SK-N-MC (cell line): Measurements from ENCODE around the gene REC8.

Experiments used
- DNase-seq: peaks from one replicate; pipeline ENCODE4 v3.0.0-alpha.2; 2011; ENCODE audit warnings: low read depth, low spot score
- H3K27ac ChIP-seq: fragments of 200-600 bp; sonication (generic); 2 replicates; pipeline ENCODE4 v1.5.1; 2016; ENCODE audit warnings: mixed run types
- H3K36me3 ChIP-seq: fragments of 200-600 bp; sonication (generic); 2 replicates; pipeline ENCODE4 v1.6.1; 2017; ENCODE audit warnings: antibody characterized with exemption, low read length, mixed read lengths; ENCODE audit not compliant: insufficient read depth
- H3K4me3 ChIP-seq: fragments of 200-600 bp; sonication (generic); 2 replicates; pipeline ENCODE4 v1.5.1; 2016
- H3K9ac ChIP-seq: fragments of 200-600 bp; sonication (generic); 2 replicates; pipeline ENCODE4 v1.8.0; 2017; ENCODE audit warnings: mixed run types, mixed read lengths; ENCODE audit not compliant: insufficient read length
- H3K9me3 ChIP-seq: fragments of 200-600 bp; sonication (generic); 2 replicates; pipeline ENCODE4 v1.6.1; 2017; ENCODE audit warnings: low read depth, mild to moderate bottlenecking, antibody characterized with exemption, low read length, moderate library complexity, mixed read lengths
- EZH2 ChIP-seq: fragments of 200-600 bp; sonication (generic); IDR thresholded peaks from one replicate; pipeline ENCODE4 v1.6.1; 2017; ENCODE audit warnings: antibody characterized with exemption
- FOXP2 ChIP-seq: optimal IDR thresholded peaks from 2 replicates; pipeline ENCODE3; 2011; ENCODE audit warnings: mild to moderate bottlenecking, moderate library complexity; ENCODE audit not compliant: insufficient read depth; ENCODE audit errors: extremely low read length, control extremely low read depth
- POLR2AphosphoS5 ChIP-seq: IDR thresholded peaks from 2 replicates; pipeline ENCODE4 v1.6.1; 2012; ENCODE audit warnings: mild to moderate bottlenecking, low read depth, low read length, borderline replicate concordance

REC8 gene

GRCh38 chr14:24150993-24151392, 20.9 kb upstream of the REC8 start:
- Histone ChIP-seq H3K4me3 (no peak overlapping the region), H3K36me3 (peaks cover 43% of the 10 kb centered on the region; the same call in 1 of the 2 replicates), H3K27ac (no peak overlapping the region), H3K9me3 (no peaks in the 10 kb centered on the region), H3K9ac (no peak overlapping the region)
- no peak for DNase-seq
- TF ChIP-seq POLR2AphosphoS5 (no peak), FOXP2 (no peak), EZH2 (no peak)

GRCh38 chr14:24151404-24152080, 20.3 kb upstream of the REC8 start:
- Histone ChIP-seq H3K4me3 (no peak overlapping the region), H3K36me3 (peaks cover 43% of the 10 kb centered on the region; the same call in 1 of the 2 replicates), H3K9me3 (no peaks in the 10 kb centered on the region), H3K9ac (no peak overlapping the region), H3K27ac (no peak overlapping the region)
- no peak for DNase-seq
- TF ChIP-seq FOXP2 (no peak), POLR2AphosphoS5 (no peak)

- H3K36me3 ChIP-seq: peaks cover 58% of the 10 kb centered on the region
- no peak overlapping the region for H3K27ac ChIP-seq
- TF ChIP-seq POLR2AphosphoS5 (no peak), EZH2 (no peak), FOXP2 (no peak)
- DNase-seq: no peak
- no peak overlapping the region for H3K9ac ChIP-seq
- no peaks in the 10 kb centered on the region for H3K9me3 ChIP-seq
- H3K4me3 ChIP-seq: no peak overlapping the region
These were observed 16.8 kb upstream of the REC8 start for GRCh38 chr14:24155100-24155499.

GRCh38 chr14:24156840-24157239, 15.0 kb upstream of the REC8 start:
- no peak for DNase-seq
- peaks cover 48% of the 10 kb centered on the region for H3K36me3 ChIP-seq
- H3K27ac ChIP-seq: no peak overlapping the region
- no peaks in the 10 kb centered on the region for H3K9me3 ChIP-seq
- no peak overlapping the region for H3K9ac ChIP-seq
- H3K4me3 ChIP-seq: no peak overlapping the region
- no peak for TF ChIP-seq POLR2AphosphoS5
- no peak for TF ChIP-seq EZH2
- no peak for TF ChIP-seq FOXP2

- peaks cover 46% of the 10 kb centered on the region for H3K36me3 ChIP-seq
- H3K27ac ChIP-seq: no peak overlapping the region
- H3K4me3 ChIP-seq: no peak overlapping the region
- TF ChIP-seq POLR2AphosphoS5: no peak
- TF ChIP-seq FOXP2: no peak
- no peak for TF ChIP-seq EZH2
- no peak for DNase-seq
- no peaks in the 10 kb centered on the region for H3K9me3 ChIP-seq
- no peak overlapping the region for H3K9ac ChIP-seq
These were observed 14.5 kb upstream of the REC8 start for GRCh38 chr14:24157331-24157730.

- no peak for DNase-seq
- no peak overlapping the region for H3K4me3 ChIP-seq
- TF ChIP-seq EZH2: no peak
- TF ChIP-seq POLR2AphosphoS5: no peak
- no peak for TF ChIP-seq FOXP2
- no peak overlapping the region for H3K9ac ChIP-seq
- no peak overlapping the region for H3K27ac ChIP-seq
- H3K9me3 ChIP-seq: no peaks in the 10 kb centered on the region
- H3K36me3 ChIP-seq: peaks cover 41% of the 10 kb centered on the region
These were observed 11.9 kb upstream of the REC8 start for GRCh38 chr14:24159777-24160498.

GRCh38 chr14:24160499-24160849, 11.4 kb upstream of the REC8 start:
- no peak overlapping the region for H3K4me3 ChIP-seq
- H3K27ac ChIP-seq: no peak overlapping the region
- no peak for DNase-seq
- H3K9ac ChIP-seq: no peak overlapping the region
- TF ChIP-seq EZH2 (no peak), POLR2AphosphoS5 (no peak), FOXP2 (no peak)
- no peaks in the 10 kb centered on the region for H3K9me3 ChIP-seq
- H3K36me3 ChIP-seq: peaks cover 36% of the 10 kb centered on the region

GRCh38 chr14:24160850-24161804, 10.8 kb upstream of the REC8 start, which contains the start of gene IRF9:
IRF9 (plus strand) TSS chr14:24161265; CDS start chr14:24162145, 880 bp downstream.
- Histone ChIP-seq H3K36me3 (peaks cover 31% of the 10 kb centered on the region), H3K27ac (no peak within 1 kb of the TSS), H3K4me3 (peak within 1 kb of the TSS; percentile 78), H3K9ac (peak within 1 kb of the TSS; percentile 64), H3K9me3 (no peaks in the 10 kb centered on the region)
- peak; percentile 68 for TF ChIP-seq POLR2AphosphoS5
- TF ChIP-seq EZH2: no peak
- peak; percentile 16 for TF ChIP-seq FOXP2
- DNase-seq: peak; percentile 91
